HEK293T (cell line): ENCODE results near the gene PINK1.

Experiments used
- CTBP1 ChIP-seq: fragments of 450-650 bp; IDR thresholded peaks from 2 replicates; pipeline ENCODE4 v1.6.1; 2016; ENCODE audit warnings: borderline replicate concordance
- ELF4 ChIP-seq: fragments of 450-650 bp; IDR thresholded peaks from 2 replicates; pipeline ENCODE4 v1.6.1; 2017; ENCODE audit warnings: antibody characterized with exemption
- SP1 ChIP-seq: fragments of 450-650 bp; IDR thresholded peaks from 2 replicates; pipeline ENCODE4 v1.6.1; 2017
- TARDBP ChIP-seq: fragments of 450-650 bp; IDR thresholded peaks from 2 replicates; pipeline ENCODE4 v1.6.1; 2016
- ZNF384 ChIP-seq: fragments of 450-650 bp; IDR thresholded peaks from 2 replicates; pipeline ENCODE4 v1.6.1; 2016

DNA sequence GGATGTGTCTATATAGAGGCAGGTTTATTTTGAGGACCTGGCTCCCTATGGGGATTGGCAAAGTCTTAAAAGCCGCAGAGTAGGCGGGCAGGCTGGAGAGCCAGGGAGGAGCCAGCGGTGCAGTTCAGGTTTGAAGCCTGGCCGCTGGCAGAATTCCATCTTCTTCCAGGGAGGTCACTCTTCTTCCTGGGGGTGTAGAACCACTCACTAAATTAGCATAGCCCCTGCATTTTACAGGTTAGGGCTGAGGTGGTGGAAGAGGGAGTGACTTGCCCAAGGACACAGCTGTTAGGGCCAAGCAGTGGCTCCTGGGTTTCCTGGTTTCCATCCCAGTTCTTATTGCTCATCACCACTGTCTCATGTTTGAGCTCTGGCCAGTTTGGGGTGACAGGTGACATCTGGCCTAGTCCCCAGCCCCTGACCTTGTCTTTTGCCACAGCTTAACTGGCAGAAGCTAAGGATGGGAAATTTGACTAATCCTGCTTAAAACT is 1.4 kb downstream of the PINK1 start:
- no peak for TF ChIP-seq SP1
- no peak for TF ChIP-seq ELF4
- TF ChIP-seq CTBP1: no peak
- TF ChIP-seq TARDBP: no peak
- TF ChIP-seq ZNF384: no peak
